Fibroblast of peridontal ligament (primary cell): ENCODE measurements around the gene RGS16.
A peak's percentile ranks its signal among the peaks of the same experiment; 100 is the strongest.

Source experiments
- DNase-seq: peaks from one replicate; pipeline ENCODE4 v3.0.0-alpha.2; 2010; ENCODE audit errors: extremely low read depth

The RGS16 gene

DNA sequence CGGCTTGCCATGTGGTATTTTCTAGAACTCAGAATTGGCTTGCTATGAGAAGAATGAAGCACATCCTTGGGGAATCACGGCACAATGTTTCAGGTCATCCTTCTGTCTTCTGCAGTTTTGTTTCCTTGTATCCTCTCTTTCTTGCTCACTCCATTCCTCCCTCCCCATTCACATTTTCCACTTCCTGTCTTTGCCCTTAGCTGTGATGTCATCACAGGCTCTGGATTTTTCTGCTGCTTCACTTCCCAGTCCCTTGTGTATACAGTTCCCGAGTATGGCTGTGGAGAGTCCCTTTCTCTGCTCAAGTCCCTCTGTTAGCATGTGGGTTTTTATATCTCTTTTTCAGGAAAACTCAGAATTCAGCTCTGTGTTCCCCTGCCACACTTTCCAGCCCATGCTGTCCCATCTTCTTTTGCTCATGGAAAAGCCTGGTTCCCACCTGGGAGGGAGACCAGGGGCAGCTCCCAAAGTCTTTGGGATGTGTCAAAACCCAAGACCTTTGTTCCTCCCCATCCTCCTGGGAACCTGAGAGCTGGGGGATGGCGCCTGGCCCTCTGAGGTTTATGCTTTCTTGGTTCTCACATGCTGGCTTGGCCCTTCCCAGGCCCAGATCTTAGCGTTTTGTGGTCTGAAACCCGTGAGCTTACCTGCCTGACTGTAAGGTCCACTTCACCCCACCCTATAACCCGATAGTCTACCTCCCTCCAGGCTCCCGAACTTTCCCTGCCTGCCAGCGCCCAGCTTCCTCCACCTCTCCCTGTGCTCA lies 4.8 kb upstream of the RGS16 start:
- DNase-seq: peak; percentile 65

DNA sequence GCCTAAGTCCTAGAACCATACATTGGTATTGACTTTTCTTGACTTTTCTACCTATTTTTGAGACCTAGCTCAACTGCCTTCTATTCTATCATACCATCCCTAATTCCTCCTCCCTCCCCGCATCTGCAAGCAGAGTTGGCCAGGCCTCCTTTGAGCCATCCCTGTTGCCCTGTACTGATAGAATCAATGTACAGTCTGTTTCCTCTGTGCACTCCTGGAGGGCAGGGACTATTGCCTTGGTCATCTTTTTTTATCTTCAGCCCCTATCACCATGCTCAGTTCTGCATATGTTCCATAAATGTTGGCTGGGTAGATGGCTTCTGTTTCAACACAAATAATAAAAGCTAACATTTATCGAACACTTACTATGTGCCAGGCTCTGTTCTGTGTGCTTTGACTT lies 4.0 kb upstream of the RGS16 start:
- no peak for DNase-seq

GRCh38 chr1:182607566-182607965 lies 3.4 kb upstream of the RGS16 start:
- no peak for DNase-seq

DNA sequence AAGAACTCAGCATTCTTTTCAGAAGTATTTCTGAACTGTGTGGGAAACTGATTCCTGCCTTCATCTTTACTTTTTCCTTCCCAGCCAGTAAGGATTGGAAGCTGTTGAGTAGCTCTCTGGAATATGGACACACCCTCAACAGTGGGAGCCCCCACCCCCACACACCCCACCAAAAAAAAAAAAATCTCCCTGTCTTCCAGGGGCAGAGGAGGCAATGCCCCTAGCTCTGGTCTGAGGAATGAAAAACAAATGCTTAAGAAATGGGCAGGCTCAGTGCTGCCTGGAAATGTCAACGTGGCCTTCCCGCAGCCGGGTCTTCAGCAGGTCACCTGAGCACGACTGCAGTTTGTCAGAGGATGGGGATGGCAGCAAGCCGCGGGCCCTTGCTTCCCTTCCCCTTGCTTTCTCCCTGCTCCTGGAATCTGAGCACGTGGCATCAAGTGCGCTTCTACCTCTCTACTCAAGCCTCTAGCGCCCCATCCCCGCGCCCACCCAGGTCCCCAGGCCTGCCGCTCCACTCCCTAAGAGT lies 479 bp downstream of the RGS16 start:
- DNase-seq: no peak

GRCh38 chr1:182602935-182603645 lies 1.1 kb downstream of the RGS16 start:
- no peak for DNase-seq

GRCh38 chr1:182601913-182602312 lies 2.3 kb downstream of the RGS16 start:
- DNase-seq: no peak

DNA sequence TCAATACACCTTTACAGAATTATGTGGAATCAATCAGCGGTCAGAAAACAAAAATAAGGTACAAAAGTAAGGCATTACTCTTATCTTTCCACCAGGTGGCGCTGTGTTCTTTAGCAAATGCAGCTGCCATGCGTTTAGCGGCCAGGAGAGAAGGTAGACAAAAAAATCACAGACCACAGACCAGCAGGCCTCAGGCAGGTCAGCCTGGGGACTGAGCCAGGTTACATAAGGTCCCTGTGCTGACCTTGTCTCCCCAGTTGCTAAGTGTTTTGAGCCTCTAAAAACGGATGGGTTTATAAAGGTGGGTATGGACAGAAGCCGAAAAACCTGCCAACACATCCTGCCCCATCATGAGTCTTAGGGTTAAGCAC lies 2.8 kb downstream of the RGS16 start:
- DNase-seq: peak; percentile 85

DNA sequence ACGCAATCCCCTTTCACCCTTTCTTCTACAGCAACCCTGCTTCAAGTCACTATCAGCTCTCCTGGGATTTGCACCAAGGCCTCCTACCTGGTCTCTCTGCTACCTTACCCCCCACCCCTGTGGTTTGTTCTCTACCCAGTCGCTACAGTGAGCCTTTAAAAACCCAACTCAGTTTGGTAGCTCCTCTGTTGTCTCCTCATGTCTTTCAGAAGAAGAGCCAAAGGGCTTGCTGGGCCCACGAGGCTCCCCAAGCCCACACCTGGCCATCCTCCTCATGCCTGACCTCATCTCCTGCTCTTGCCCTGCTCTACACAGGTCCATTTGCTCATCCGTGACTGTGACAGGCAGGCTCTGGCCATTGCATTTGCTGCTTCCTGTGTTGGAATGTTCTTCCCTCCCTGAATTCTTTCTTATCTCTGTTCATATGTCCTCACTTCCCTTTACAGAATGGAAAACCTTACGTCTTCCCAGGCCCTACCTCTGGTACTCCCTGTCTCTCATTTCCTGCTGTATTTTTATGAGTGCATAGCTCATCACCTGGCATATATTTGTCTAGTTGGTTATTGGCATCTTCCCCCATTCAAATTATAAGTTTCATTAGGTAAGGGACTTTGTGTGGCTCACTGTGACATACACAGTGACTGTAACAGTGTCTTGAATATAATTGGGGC lies 3.3 kb downstream of the RGS16 start:
- no peak for DNase-seq

DNA sequence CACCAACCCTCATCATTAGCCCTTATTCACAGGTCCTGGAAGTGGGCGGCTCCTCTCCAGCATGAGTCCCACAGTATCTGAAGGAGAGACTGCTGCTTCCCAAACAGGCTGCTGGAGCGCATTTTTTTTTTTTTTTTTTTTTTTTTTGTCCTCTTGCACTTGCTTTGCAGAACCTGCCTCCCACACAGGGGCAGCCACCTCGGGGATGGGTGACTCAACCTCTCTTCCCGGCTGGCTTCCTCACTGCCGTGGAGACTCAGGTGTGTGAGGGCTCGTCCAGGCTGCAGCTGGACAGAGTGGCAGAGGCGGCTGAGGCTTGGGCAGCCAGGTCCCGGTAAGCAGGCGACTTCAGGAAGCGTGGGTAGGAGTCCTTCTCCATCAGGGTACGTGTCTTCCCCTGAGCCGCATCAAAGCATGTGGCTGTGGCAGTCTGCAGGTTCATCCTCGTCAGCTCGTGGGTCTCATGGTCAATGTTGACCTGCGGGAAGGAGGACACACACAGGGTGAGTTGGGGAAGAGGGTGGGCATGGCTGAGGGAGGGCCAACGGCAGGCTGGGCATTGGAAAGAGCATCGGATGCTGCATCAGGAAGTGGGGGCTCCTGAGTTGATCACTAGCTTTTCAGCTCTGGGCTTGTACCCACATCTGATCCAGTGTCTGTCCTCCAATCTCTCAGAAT lies 4.0 kb downstream of the RGS16 start:
- DNase-seq: no peak

- DNase-seq: no peak
Measured at GRCh38 chr1:182599339-182599738, 4.8 kb downstream of the RGS16 start.

GRCh38 chr1:182598296-182598695 lies 5.9 kb downstream of the RGS16 start:
- no peak for DNase-seq

DNA sequence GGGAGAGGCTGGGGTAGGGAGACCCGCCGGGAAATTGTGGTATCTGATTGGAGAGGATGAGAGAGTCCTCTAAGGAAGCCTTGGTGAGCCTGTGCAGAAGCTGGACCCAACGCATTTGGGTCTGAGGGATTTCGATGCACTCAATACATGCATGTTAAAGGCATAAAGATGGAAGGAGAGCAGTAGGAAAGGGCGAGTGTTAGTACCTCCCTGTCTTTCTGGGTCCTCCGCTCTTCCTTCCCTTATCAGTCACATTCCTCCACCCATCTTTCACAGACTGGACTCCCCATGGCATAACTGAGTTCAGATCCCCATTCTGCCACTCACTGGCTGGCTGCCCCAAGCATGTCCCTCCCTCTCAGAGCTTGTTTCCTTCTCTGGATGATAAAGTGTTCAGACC lies 7.3 kb downstream of the RGS16 start:
- DNase-seq: no peak

DNA sequence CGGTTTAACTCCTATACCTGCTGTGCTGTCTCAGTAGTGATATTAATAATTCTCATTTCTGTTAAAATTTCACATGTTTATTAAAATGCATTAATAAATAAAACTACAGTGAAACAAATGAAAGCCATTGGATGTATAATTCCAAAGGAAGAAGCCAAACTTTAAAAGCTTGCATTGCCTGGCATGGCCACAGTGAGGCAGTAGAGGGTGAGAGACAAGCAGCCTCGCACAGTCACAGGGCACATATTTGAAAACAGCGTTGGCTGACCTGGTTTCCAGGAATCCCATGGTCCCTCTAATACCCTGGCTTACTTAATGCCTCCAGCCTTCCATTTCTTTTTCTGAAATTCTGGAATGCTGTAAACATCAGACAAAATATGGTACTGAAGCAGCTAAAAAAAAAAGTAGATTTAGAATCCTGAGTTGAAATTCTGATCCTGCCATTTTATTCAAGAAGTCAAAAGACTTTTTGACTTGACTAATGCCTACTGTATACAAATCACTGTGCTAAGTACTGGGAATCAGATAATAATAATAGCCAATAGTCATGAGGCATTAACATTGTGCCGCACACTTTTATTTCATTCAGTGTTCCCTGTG lies 8.4 kb downstream of the RGS16 start:
- DNase-seq: peak; percentile 68

- DNase-seq: no peak
Measured at GRCh38 chr1:182589931-182590330, 14.3 kb downstream of the RGS16 start.

DNA sequence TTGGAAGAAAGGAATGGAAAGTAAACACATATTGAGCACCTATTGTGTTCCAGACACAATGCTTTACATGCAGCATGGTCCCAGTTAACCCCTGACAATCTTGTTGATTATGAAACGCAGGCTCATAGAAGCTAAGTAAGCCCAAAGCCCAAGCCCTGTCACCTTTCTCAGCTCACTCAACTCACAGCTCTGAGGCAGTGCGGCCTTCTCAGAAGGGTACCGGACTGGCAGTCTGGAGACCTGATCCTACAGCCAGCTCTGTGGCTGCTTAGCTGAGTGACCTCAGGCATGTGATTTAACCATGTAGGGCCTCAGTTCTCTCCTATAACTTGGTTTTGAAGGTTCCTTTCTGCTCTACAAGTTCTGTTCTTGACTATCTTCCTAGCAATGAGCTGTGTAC lies 14.7 kb downstream of the RGS16 start:
- DNase-seq: no peak

GRCh38 chr1:182588500-182589396 lies 15.4 kb downstream of the RGS16 start, which contains the start of gene RNASEL:
TSS of gene RNASEL (minus strand) at chr1:182589256. CDS start at chr1:182586806, 2,450 bp downstream.
- DNase-seq: peak; percentile 81

GRCh38 chr1:182587666-182588499 lies 16.3 kb downstream of the RGS16 start:
- DNase-seq: no peak

DNA sequence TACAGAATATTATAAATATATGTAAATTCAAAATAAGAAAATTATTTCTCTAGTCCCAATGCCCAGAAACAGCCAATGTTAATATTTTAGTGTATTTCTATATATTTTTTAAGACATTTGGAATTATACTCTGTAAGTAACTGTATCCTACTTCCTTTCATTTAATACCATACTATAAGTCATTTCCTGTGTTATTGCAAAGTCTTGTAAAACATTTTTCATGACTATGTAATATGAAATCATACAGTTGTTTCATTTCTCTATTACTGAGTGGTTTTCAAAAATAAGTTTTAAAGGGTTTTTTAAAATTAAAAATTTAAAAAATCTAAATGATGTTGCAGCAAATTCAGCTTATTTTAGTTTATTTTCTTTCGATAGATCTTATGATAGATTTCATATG lies 17.1 kb downstream of the RGS16 start:
- DNase-seq: no peak

DNA sequence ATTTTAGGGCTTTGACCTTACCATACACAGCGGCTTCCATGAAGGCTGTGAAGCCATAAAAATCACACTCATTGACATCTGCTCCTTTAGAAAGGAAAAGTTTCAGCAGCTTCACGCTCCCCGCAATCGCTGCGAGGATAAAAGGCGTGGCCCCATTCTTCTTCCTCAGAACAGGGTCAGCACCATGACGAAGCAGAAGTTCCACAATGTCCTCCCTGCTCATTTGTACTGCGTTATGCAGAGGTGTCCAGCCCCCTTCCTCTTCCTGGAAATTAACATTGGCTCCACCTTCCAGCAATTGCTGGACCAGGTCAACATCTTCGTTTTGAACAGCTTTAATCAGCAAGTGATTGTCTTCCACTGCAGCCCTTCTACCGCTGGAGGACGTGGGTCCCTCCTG lies 17.8 kb downstream of the RGS16 start:
- DNase-seq: no peak

DNA sequence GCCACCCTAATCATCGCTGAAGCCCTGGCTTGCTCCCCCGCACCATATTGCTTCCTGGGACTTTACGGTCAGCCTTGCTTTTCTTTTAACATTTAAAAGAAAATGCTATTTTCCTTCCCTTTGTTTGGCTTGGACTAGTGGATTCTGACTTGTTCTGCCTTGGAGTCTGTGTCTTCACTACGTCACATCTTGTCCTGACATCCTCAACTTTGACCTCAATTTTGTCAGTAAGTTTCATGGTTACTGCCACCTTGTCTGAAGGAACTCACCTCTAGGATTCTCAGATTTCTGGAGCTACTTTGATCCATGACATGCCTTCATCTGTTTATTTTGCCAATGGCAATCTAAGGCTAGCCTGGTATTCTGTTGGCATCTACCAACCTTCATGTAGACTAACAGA lies 19.4 kb downstream of the RGS16 start:
- DNase-seq: no peak
